Measurements from ENCODE around the gene NMB.

Gene NMB

GRCh38 chr15:84658080-84658787 lies at the start of gene NMB:
NMB (minus strand) TSS chr15:84658199; CDS start chr15:84658152, 47 bp downstream.
- peak within 1 kb of the TSS; percentile 58 for H3K4me3 ChIP-seq (ENCODE audit: low read depth, low read length)
- TF ChIP-seq CTCF (IDR thresholded peaks at IDR 0.05; ENCODE audit: low read depth, low read length, missing control alignments), result peak; percentile 71
- DNase-seq (ENCODE audit: low read depth), result peak; percentile 34

GRCh38 chr15:84703808-84704207 lies 45.8 kb upstream of the NMB start:
- H3K4me3 ChIP-seq (ENCODE audit: low read depth, low read length), result no peak overlapping the region
- no peak for DNase-seq (ENCODE audit: low read depth)
- TF ChIP-seq CTCF (IDR thresholded peaks at IDR 0.05; ENCODE audit: low read depth, low read length, missing control alignments), result no peak

- no peak for DNase-seq (ENCODE audit: low read depth)
- no peak for TF ChIP-seq CTCF (IDR thresholded peaks at IDR 0.05; ENCODE audit: low read depth, low read length, missing control alignments)
- no peak overlapping the region for H3K4me3 ChIP-seq (ENCODE audit: low read depth, low read length)
Measured at GRCh38 chr15:84702961-84703482, 45.0 kb upstream of the NMB start.

- DNase-seq (ENCODE audit: low read depth), result no peak
- no peak overlapping the region for H3K4me3 ChIP-seq (ENCODE audit: low read depth, low read length)
- TF ChIP-seq CTCF (IDR thresholded peaks at IDR 0.05; ENCODE audit: low read depth, low read length, missing control alignments), result no peak
Measured at GRCh38 chr15:84699538-84700191, 41.7 kb upstream of the NMB start.

- no peak for DNase-seq (ENCODE audit: low read depth)
- no peak for TF ChIP-seq CTCF (IDR thresholded peaks at IDR 0.05; ENCODE audit: low read depth, low read length, missing control alignments)
- no peak overlapping the region for H3K4me3 ChIP-seq (ENCODE audit: low read depth, low read length)
Measured at GRCh38 chr15:84697236-84697990, 39.4 kb upstream of the NMB start.

- H3K4me3 ChIP-seq (ENCODE audit: low read depth, low read length), result no peak overlapping the region
- no peak for TF ChIP-seq CTCF (IDR thresholded peaks at IDR 0.05; ENCODE audit: low read depth, low read length, missing control alignments)
- DNase-seq (ENCODE audit: low read depth), result no peak
Measured at GRCh38 chr15:84696757-84697156, 38.8 kb upstream of the NMB start.
